ENCODE results near the gene CLDN9.

- TF ChIP-seq POLR2A (IDR thresholded peaks at IDR 0.05; ENCODE audit: low read length) (no peak), GATA1 (IDR thresholded peaks at IDR 0.05; ENCODE audit: low read depth, low read length) (no peak)
These were observed 16.9 kb downstream of the CLDN9 start for GRCh38 chr16:3029491-3030221.
